Measurements from ENCODE around the gene KIF3A. TPM values are rescaled to one million over a fixed set of nuclear protein-coding genes. Genes with fewer than 3 reads are reported as not detected.

KIF3A gene
- polyA plus RNA-seq, 1 of the 3 experiments (the other 2 are of a cell fraction): 5.1 TPM

DNA sequence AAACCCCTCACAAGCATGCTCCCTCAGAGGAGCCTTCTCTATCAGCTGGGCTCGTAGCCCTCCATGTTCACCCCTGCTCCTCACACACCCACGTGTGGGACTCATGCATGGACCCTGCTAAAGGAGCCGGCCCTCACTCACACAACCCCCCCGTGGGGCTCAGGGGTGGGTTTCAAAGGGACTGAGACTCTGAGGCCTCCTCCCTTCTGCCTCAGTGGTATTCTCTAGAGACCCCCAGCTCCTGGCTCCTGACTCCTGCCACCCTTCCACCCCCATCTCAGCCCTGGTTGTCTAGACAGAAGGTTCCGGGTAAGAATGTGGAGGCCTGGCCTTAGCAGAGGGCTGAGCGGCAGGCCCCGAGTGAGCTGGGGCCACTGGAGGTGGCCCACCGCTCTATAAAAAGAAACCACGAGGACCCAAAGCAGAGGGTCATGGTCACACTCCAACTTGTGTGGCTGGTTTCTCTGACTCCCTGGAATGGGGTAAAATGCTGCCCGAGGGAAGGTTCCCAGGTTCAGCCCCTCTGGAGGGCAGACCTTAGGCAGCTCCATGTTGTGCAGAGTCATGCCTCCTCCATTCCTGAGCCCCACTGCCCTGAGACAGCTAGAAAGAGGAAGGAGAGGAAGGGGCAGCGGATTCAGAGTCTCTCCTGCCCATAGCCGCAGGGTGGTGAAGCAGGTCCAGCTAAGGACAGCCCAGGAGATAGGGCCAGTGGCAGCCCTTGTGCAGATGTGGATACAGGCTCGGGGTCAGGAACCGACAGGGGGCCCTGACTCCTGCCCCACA lies 28.9 kb upstream of the KIF3A start:
- Histone ChIP-seq H3K9me3 (no peaks in the 10 kb centered on the region), H3K79me2 (ENCODE audit: insufficient read depth) (peaks cover 45% of the 10 kb centered on the region), H3K27me3 (ENCODE audit: insufficient read depth) (no peaks in the 10 kb centered on the region), H3K36me3 (replicated peaks in 1 of 2; ENCODE audit: control insufficient read depth in 1 of 2, insufficient read depth in 2 of 2, low read length in 1 of 2) (peaks cover 5 to 40% of the 10 kb centered on the region in 2 experiments), H3K9me2 (no peaks in the 10 kb centered on the region), H4K20me1 (ENCODE audit: insufficient read depth) (peaks cover 20% of the 10 kb centered on the region; the same call in 1 of the 2 replicates), H3K9ac (no peak overlapping the region), H3K4me1 (ENCODE audit: control insufficient read depth in 1 of 2, insufficient read depth in 2 of 2, low read depth in 1 of 2, low read length in 1 of 2) (peaks cover 7 to 8% of the 10 kb centered on the region in 2 experiments; a peak in 2 of 4 replicates), H3F3A (replicated peaks; ENCODE audit: insufficient read depth) (no peaks in the 10 kb centered on the region), H3K4me2 (no peak overlapping the region), H3K4me3 (ENCODE audit: low read depth in 2 of 2, low read length in 1 of 2) (no peak overlapping the region), H3K27ac (ENCODE audit: low read depth in 2 of 2, low read length in 1 of 2) (no peak overlapping the region; a peak in 1 of 4 replicates), H2AFZ (ENCODE audit: low read depth) (no peak overlapping the region)
- POLR2A ChIA-PET: interaction anchor here (0.6 kb wide), 1 partner anchor 21 kb away, joined by 3 read pairs; no protein-coding TSS in a partner anchor
- TF ChIP-seq POLR2AphosphoS5 (IDR thresholded peaks at IDR 0.05; ENCODE audit: low read depth, low read length) (no peak), TAF1 (IDR thresholded peaks at IDR 0.05; ENCODE audit: borderline replicate concordance, low read depth, low read length) (no peak), SMC3 (IDR thresholded peaks at IDR 0.05; ENCODE audit: low read depth, low read length) (no peak), SIN3A (IDR thresholded peaks at IDR 0.05; ENCODE audit: borderline replicate concordance, low read depth, low read length) (no peak), NFIC (IDR thresholded peaks at IDR 0.05; ENCODE audit: borderline replicate concordance) (no peak), FOXM1 (IDR thresholded peaks at IDR 0.05; ENCODE audit: low read depth) (no peak), GABPA (IDR thresholded peaks at IDR 0.05; ENCODE audit: low read depth) (no peak)
- TF ChIP-seq, protein P1, sequence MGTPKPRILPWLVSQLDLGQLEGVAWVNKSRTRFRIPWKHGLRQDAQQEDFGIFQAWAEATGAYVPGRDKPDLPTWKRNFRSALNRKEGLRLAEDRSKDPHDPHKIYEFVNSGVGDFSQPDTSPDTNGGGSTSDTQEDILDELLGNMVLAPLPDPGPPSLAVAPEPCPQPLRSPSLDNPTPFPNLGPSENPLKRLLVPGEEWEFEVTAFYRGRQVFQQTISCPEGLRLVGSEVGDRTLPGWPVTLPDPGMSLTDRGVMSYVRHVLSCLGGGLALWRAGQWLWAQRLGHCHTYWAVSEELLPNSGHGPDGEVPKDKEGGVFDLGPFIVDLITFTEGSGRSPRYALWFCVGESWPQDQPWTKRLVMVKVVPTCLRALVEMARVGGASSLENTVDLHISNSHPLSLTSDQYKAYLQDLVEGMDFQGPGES (IDR thresholded peaks at IDR 0.05; ENCODE audit: low read depth, low read length): no peak
- TF ChIP-seq, protein P2, sequence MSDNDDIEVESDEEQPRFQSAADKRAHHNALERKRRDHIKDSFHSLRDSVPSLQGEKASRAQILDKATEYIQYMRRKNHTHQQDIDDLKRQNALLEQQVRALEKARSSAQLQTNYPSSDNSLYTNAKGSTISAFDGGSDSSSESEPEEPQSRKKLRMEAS (IDR thresholded peaks at IDR 0.05; ENCODE audit: low read depth): no peak
- TF ChIP-seq, protein P3, sequence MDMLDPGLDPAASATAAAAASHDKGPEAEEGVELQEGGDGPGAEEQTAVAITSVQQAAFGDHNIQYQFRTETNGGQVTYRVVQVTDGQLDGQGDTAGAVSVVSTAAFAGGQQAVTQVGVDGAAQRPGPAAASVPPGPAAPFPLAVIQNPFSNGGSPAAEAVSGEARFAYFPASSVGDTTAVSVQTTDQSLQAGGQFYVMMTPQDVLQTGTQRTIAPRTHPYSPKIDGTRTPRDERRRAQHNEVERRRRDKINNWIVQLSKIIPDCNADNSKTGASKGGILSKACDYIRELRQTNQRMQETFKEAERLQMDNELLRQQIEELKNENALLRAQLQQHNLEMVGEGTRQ (IDR thresholded peaks at IDR 0.05; ENCODE audit: borderline replicate concordance, low read depth, low read length): no peak
- 98% methylated on average over 10 of the region's 14 CpGs for WGBS (ENCODE audit: low lambda C conversion rate)
- no peak for DNase-seq
- CTCF ChIA-PET: interaction anchor here (1.0 to 4.6 kb wide), 4 partner anchors 11 to 54 kb away, joined by 3 to 34 read pairs (median 10); partner anchors contain the start of gene SEPTIN8

DNA sequence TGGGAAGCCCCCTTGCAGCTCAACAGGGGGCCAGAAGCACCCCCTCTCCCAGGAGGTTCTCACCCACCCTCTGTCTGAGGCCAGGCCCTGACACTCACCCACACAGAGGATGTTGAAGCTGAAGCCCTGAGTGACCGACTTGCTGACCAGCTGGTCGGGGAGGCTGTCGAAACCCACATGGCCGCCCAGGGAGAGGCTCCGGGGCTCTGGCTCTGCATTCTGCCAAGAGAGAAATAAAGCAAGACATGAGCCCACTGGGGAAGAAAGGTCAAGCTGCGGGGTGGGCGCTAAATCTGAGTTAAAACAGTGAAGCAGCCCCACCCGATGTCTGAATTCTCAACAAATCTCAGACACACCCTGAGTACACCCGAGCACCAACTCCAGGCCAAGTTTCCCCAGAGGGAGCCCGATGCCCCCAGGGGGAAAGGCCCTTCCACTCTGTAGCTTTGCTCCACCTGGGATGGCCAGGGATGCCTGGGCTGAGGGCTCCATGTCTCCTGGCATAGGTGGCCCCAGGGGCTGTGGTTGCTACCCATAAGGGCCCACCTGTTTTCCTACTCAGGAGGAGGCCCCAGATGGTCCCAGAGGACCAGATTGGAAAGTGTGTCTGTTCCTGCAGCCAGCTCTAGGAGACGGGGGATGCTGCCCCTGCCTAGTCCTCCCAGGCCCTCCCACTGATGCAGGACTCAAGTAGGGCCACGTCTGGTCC lies 28.1 kb upstream of the KIF3A start:
- Histone ChIP-seq H3K9ac (no peak overlapping the region), H3K36me3 (replicated peaks in 1 of 2; ENCODE audit: control insufficient read depth in 1 of 2, insufficient read depth in 2 of 2, low read length in 1 of 2) (peaks cover 5 to 41% of the 10 kb centered on the region in 2 experiments), H2AFZ (ENCODE audit: low read depth) (no peak overlapping the region), H3K4me1 (ENCODE audit: control insufficient read depth in 1 of 2, insufficient read depth in 2 of 2, low read depth in 1 of 2, low read length in 1 of 2) (peaks cover 7 to 8% of the 10 kb centered on the region in 2 experiments; a peak in 2 of 4 replicates), H3K27ac (ENCODE audit: low read depth in 2 of 2, low read length in 1 of 2) (no peak overlapping the region), H3K4me2 (no peak overlapping the region), H3K9me3 (no peaks in the 10 kb centered on the region), H3K27me3 (ENCODE audit: insufficient read depth) (no peaks in the 10 kb centered on the region), H3K4me3 (ENCODE audit: low read depth in 2 of 2, low read length in 1 of 2) (no peak overlapping the region), H3K9me2 (no peaks in the 10 kb centered on the region), H3K79me2 (ENCODE audit: insufficient read depth) (peaks cover 38% of the 10 kb centered on the region), H4K20me1 (ENCODE audit: insufficient read depth) (peaks cover 16% of the 10 kb centered on the region; the same call in 1 of the 2 replicates), H3F3A (replicated peaks; ENCODE audit: insufficient read depth) (no peaks in the 10 kb centered on the region)
- POLR2A ChIA-PET: no interaction called here
- 98% methylated on average over 9 of the region's 12 CpGs for WGBS (ENCODE audit: low lambda C conversion rate)
- DNase-seq: no peak
- CTCF ChIA-PET: interaction anchor here (0.9 to 4.6 kb wide), 4 partner anchors 10 to 55 kb away, joined by 3 to 34 read pairs (median 10); no protein-coding TSS in a partner anchor
- TF ChIP-seq POLR2AphosphoS5 (IDR thresholded peaks at IDR 0.05; ENCODE audit: low read depth, low read length): no peak
- no peak for TF ChIP-seq SMC3 (IDR thresholded peaks at IDR 0.05; ENCODE audit: low read depth, low read length)
- no peak for TF ChIP-seq NFIC (IDR thresholded peaks at IDR 0.05; ENCODE audit: borderline replicate concordance)
- TF ChIP-seq, protein P4, sequence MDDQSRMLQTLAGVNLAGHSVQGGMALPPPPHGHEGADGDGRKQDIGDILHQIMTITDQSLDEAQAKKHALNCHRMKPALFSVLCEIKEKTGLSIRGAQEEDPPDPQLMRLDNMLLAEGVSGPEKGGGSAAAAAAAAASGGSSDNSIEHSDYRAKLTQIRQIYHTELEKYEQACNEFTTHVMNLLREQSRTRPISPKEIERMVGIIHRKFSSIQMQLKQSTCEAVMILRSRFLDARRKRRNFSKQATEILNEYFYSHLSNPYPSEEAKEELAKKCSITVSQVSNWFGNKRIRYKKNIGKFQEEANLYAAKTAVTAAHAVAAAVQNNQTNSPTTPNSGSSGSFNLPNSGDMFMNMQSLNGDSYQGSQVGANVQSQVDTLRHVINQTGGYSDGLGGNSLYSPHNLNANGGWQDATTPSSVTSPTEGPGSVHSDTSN (IDR thresholded peaks at IDR 0.05): no peak
- no peak for TF ChIP-seq RAD21 (IDR thresholded peaks at IDR 0.05; ENCODE audit: low read length)
- no peak for TF ChIP-seq CHD2 (IDR thresholded peaks at IDR 0.05; ENCODE audit: low read length, partially characterized antibody)
- TF ChIP-seq EP300 (IDR thresholded peaks at IDR 0.05; ENCODE audit: borderline replicate concordance in 1 of 2, low read depth in 1 of 2, low read length in 1 of 2): no peak
- TF ChIP-seq, protein P5, sequence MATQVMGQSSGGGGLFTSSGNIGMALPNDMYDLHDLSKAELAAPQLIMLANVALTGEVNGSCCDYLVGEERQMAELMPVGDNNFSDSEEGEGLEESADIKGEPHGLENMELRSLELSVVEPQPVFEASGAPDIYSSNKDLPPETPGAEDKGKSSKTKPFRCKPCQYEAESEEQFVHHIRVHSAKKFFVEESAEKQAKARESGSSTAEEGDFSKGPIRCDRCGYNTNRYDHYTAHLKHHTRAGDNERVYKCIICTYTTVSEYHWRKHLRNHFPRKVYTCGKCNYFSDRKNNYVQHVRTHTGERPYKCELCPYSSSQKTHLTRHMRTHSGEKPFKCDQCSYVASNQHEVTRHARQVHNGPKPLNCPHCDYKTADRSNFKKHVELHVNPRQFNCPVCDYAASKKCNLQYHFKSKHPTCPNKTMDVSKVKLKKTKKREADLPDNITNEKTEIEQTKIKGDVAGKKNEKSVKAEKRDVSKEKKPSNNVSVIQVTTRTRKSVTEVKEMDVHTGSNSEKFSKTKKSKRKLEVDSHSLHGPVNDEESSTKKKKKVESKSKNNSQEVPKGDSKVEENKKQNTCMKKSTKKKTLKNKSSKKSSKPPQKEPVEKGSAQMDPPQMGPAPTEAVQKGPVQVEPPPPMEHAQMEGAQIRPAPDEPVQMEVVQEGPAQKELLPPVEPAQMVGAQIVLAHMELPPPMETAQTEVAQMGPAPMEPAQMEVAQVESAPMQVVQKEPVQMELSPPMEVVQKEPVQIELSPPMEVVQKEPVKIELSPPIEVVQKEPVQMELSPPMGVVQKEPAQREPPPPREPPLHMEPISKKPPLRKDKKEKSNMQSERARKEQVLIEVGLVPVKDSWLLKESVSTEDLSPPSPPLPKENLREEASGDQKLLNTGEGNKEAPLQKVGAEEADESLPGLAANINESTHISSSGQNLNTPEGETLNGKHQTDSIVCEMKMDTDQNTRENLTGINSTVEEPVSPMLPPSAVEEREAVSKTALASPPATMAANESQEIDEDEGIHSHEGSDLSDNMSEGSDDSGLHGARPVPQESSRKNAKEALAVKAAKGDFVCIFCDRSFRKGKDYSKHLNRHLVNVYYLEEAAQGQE (IDR thresholded peaks at IDR 0.05; ENCODE audit: low read depth, low read length): no peak

Measured in SK-N-SH (cell line).